Erythroblast (primary cell): ENCODE results near the gene AP1B1.

Experiments used
- GATA1 ChIP-seq: IDR thresholded peaks from 2 replicates; pipeline ENCODE4 v1.6.1; 2011; ENCODE audit warnings: low read depth, mild to moderate bottlenecking, control low read depth, low read length, moderate library complexity
- POLR2A ChIP-seq: IDR thresholded peaks from 2 replicates; pipeline ENCODE4 v1.6.1; 2011; ENCODE audit warnings: mild to moderate bottlenecking, low read length

- TF ChIP-seq POLR2A = no peak
- no peak for TF ChIP-seq GATA1
Observed at GRCh38 chr22:29308791-29309262, 79.5 kb downstream of the AP1B1 start.
